Thyroid gland (tissue), 4 donors: Measurements from ENCODE around the gene PTCHD4.

ENCODE experiments used
- CTCF ChIP-seq, 6 experiments: fragments of 200-600 bp in 3 of 6; fragments of 450-650 bp in 3 of 6; sonication (generic) in 3 of 6; IDR thresholded peaks; one replicate each; pipeline ENCODE4 v1.5.1; 2016 to 2019; ENCODE audit warnings: antibody characterized with exemption in 6 of 6, mild to moderate bottlenecking in 2 of 6, inconsistent platforms in 1 of 6, moderate library complexity in 1 of 6
- POLR2A ChIP-seq, 2 donors: fragments of 450-650 bp; IDR thresholded peaks; one replicate each; pipeline ENCODE4 v1.6.1; 2017; ENCODE audit warnings: antibody characterized with exemption in 2 of 2, mild to moderate bottlenecking in 2 of 2, moderate library complexity in 1 of 2

GRCh38 chr6:48123601-48124000, 12.6 kb upstream of the PTCHD4 start:
- TF ChIP-seq POLR2A (IDR thresholded peaks at IDR 0.05) (no peak), CTCF (IDR thresholded peaks at IDR 0.05) (no peak)
